GM18526 (cell line): Measurements from ENCODE around the gene FBL.

Experiments
- POLR2A ChIP-seq: IDR thresholded peaks from 3 replicates; pipeline ENCODE4 v1.6.1; 2011; ENCODE audit not compliant: insufficient read length; ENCODE audit errors: extremely low read depth

Gene FBL

DNA sequence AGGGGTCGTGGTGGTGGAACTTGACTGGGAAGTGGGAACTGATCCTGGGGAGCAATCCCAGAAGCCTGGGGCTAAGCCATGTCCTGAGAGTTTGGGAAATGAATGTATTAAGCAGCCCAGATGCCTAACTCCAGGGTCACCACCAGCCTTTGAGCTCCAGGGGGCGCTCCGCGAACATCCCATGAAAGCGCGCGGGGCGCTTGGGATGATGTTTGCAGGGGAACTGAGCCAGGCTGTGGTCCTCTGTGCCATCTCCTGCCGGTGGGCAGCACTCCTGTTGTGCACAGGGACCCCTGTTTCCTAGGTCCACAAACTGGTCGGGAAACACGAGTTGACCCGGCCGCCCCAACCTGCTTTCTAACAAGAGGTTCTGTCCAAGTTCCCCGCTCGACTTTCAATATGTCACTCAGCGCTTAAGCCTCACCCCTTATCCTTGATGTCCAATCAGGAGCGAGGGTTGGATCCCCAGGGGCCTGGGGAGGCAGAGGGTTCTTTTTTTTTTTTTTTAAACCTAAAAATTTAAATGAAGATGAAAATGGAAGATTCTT lies 53.1 kb downstream of the FBL start:
- TF ChIP-seq POLR2A: no peak

DNA sequence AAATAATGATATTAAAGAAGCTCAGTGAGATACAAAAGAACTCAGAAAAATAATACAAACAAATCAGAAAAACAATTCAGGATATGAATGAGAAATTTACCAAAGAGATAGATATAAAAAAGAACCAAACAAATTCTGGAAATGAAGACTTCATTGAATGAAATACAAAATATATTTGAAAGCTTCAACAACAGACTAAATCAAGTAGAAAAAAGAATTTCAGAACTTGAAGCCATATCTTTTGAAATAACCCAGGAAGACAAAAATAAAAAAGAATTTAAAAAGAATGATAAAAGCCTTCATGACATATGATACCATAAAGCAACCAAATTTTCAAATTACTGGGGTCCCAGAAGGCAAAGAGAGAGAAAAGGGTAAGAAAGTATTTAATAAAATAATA lies 57.9 kb downstream of the FBL start:
- TF ChIP-seq POLR2A: no peak
